ENCODE measurements around the gene UGDH. TPM values are rescaled to one million over a fixed set of nuclear protein-coding genes. Genes with fewer than 3 reads are reported as not detected.
"Not testable (repeated sequence)": the region's sequence is repeated elsewhere in the genome, so short reads cannot be mapped to it uniquely, and the experiment has no call there.

Gene UGDH
- total and polyA plus RNA-seq, 10 of the 15 experiments (the other 5 are each of a cell fraction or from before 2014, with no cell fraction given) = 11.1 to 60.3 (median 26.8) TPM

DNA sequence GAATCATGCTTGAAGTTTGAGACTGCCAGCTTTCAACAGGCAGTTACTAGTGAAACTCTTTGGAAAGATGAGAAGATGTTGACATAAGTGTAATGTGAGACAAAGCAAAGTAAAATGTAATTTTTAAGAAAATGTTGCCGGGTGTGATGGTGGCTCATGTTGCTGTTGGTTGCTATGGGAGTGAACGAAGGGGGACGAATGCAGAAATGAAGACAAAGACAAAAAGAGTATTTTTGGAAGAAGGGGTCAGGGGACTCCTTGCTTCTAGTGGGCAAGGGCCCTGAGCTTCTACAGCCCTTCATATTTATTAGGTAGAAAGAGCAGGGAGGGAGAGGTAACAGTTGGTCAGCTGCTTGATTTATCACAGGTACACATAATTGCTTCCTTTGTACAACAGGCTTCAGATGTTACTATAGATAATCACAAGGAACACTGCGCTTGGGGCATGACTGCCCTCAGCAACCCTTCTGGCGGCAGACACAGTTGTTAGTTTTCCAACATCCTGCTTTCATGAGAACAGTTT, 11.9 kb upstream of the UGDH start:
- Histone ChIP-seq H3K27me3 (replicated peaks in 1 of 2; ENCODE audit: control insufficient read depth in 2 of 2, insufficient read depth in 2 of 2, low read length in 1 of 2) (no peaks in the 10 kb centered on the region), H3K4me3 (no peak overlapping the region), H3K79me2 (ENCODE audit: control insufficient read depth, insufficient read depth, low read length) (no peaks in the 10 kb centered on the region), H3K9ac (ENCODE audit: control insufficient read depth, insufficient read depth, low read length) (no peak overlapping the region), H4K20me1 (ENCODE audit: control insufficient read depth, insufficient read depth) (no peaks in the 10 kb centered on the region), H2AFZ (ENCODE audit: control insufficient read depth, low read depth, low read length) (no peak overlapping the region), H3K4me1 (ENCODE audit: control insufficient read depth, insufficient read depth, low read length) (no peaks in the 10 kb centered on the region), H3K36me3 (ENCODE audit: control insufficient read depth in 2 of 2, insufficient read depth in 2 of 2, low read length in 1 of 2) (peaks cover 0 to 3% of the 10 kb centered on the region in 2 experiments; a peak in 1 of 4 replicates), H3K9me3 (replicated peaks; ENCODE audit: control insufficient read depth, insufficient read depth, low read length) (no peaks in the 10 kb centered on the region), H3K4me2 (ENCODE audit: control insufficient read depth, insufficient read depth) (no peak overlapping the region), H3K27ac (ENCODE audit: control insufficient read depth, insufficient read depth) (no peak overlapping the region)
- 85% methylated on average over 5 of the region's 5 CpGs for WGBS (ENCODE audit: insufficient coverage, insufficient replicate concordance, low lambda C conversion rate, missing lambda C conversion rate)
- SMC1A ChIA-PET (ENCODE audit: uncharacterized antibody, unreplicated experiment) = interaction anchor here (1.0 kb wide), 1 partner anchor 47 kb away, joined by 3 read pairs; no protein-coding TSS in a partner anchor
- no TSS peak for BruUV-seq (replicated peaks)
- RAD21 ChIA-PET (ENCODE audit: unreplicated experiment) = no interaction called here
- FAIRE-seq (no peak), ATAC-seq (no peak), DNase-seq (ENCODE audit: low read depth, low spot score) (no peak)
- CTCF ChIA-PET = no interaction called here
- in situ Hi-C loops (cut with MboI) (no loop called here), intact Hi-C loops (cut with micrococcal nuclease; ENCODE audit: unreplicated experiment) (no loop called here)
- TF ChIP-seq BRCA1 (IDR thresholded peaks at IDR 0.05; ENCODE audit: low read depth, low read length) (no peak), DPF2 (IDR thresholded peaks at IDR 0.05) (no peak), STAT3 (IDR thresholded peaks at IDR 0.05; ENCODE audit: low read depth, low read length) (no peak)
- TF ChIP-seq, protein P1, sequence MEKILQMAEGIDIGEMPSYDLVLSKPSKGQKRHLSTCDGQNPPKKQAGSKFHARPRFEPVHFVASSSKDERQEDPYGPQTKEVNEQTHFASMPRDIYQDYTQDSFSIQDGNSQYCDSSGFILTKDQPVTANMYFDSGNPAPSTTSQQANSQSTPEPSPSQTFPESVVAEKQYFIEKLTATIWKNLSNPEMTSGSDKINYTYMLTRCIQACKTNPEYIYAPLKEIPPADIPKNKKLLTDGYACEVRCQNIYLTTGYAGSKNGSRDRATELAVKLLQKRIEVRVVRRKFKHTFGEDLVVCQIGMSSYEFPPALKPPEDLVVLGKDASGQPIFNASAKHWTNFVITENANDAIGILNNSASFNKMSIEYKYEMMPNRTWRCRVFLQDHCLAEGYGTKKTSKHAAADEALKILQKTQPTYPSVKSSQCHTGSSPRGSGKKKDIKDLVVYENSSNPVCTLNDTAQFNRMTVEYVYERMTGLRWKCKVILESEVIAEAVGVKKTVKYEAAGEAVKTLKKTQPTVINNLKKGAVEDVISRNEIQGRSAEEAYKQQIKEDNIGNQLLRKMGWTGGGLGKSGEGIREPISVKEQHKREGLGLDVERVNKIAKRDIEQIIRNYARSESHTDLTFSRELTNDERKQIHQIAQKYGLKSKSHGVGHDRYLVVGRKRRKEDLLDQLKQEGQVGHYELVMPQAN (conservative IDR thresholded peaks at IDR 0.05) = no peak
- POLR2A ChIA-PET = interaction anchor here (0.6 kb wide), 1 partner anchor 431 kb away, joined by 3 read pairs; no protein-coding TSS in a partner anchor

DNA sequence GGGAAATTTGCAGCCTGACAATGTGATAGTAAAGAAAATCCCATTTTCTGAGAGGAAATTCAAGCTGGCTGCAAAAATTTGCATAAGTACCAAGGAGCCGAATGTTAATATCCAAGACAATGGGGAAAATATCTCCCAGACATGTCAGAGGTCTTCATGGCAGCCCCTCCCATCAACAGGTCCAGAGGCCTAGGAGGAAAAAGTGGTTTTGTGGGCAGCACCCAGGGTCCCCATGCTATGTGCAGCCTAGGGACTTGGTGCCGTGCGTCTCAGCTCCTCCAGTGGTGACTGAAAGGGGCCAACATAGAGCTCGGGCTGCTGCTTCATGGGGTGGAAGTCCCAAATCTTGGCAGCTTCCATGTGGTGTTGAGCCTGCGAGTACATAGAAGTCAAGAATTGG, 6.3 kb upstream of the UGDH start:
- peaks cover 3% of the 10 kb centered on the region for H3K4me1 ChIP-seq (ENCODE audit: control insufficient read depth, insufficient read depth, low read length)
- no peak for TF ChIP-seq SIN3A (IDR thresholded peaks at IDR 0.05; ENCODE audit: low read depth, low read length)
- no peak for TF ChIP-seq CHD2 (IDR thresholded peaks at IDR 0.05; ENCODE audit: borderline replicate concordance, low read depth, low read length)
- no peak for TF ChIP-seq BMI1 (IDR thresholded peaks at IDR 0.05; ENCODE audit: borderline replicate concordance)
- WGBS (ENCODE audit: insufficient coverage, insufficient replicate concordance, low lambda C conversion rate, missing lambda C conversion rate) = 98% methylated on average over 5 of the region's 5 CpGs
- no peak overlapping the region for H3K27ac ChIP-seq (ENCODE audit: control insufficient read depth, insufficient read depth)
- peaks cover under 1% of the 10 kb centered on the region for H3K79me2 ChIP-seq (ENCODE audit: control insufficient read depth, insufficient read depth, low read length)
- ChIA-PET CTCF (no interaction called here), SMC1A (ENCODE audit: uncharacterized antibody, unreplicated experiment) (no interaction called here), RAD21 (ENCODE audit: unreplicated experiment) (no interaction called here), POLR2A (interaction anchor here (0.6 kb wide), 1 partner anchor 378 kb away, joined by 3 read pairs; no protein-coding TSS in a partner anchor)
- in situ Hi-C loops (cut with MboI) = no loop called here
- H3K9me3 ChIP-seq (replicated peaks; ENCODE audit: control insufficient read depth, insufficient read depth, low read length) = peaks cover 10% of the 10 kb centered on the region
- H2AFZ ChIP-seq (ENCODE audit: control insufficient read depth, low read depth, low read length) = no peak overlapping the region
- DNase-seq (ENCODE audit: low read depth, low spot score) (no peak), FAIRE-seq (no peak), ATAC-seq (no peak)
- intact Hi-C loops (cut with micrococcal nuclease; ENCODE audit: unreplicated experiment) = no loop called here
- no peaks in the 10 kb centered on the region for H4K20me1 ChIP-seq (ENCODE audit: control insufficient read depth, insufficient read depth)
- no peaks in the 10 kb centered on the region for H3K27me3 ChIP-seq (replicated peaks in 1 of 2; ENCODE audit: control insufficient read depth in 2 of 2, insufficient read depth in 2 of 2, low read length in 1 of 2)
- H3K4me2 ChIP-seq (ENCODE audit: control insufficient read depth, insufficient read depth) = no peak overlapping the region
- no TSS peak for BruUV-seq (replicated peaks)
- H3K9ac ChIP-seq (ENCODE audit: control insufficient read depth, insufficient read depth, low read length) = no peak overlapping the region
- H3K4me3 ChIP-seq = no peak overlapping the region
- H3K36me3 ChIP-seq (ENCODE audit: control insufficient read depth in 2 of 2, insufficient read depth in 2 of 2, low read length in 1 of 2) = no peaks in the 10 kb centered on the region

DNA sequence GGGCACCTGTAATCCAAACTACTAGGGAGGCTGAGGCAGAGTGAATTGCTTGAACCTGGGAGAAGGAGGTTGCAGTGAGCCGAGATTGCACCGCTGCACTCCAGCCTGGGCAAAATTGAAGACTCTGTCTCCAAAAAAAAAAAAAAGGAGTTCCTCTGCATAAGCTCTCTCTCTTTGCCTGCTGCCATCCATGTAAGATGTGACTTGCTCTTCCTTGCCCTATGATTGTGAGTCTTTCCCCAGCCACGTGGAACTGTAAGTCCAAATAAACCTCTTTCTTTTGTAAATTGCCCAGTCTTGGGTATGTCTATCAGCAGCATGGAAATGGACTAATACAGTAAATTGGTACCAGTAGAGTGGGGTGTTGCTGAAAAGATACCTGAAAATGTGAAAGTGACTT, 5.0 kb upstream of the UGDH start:
- H3K4me2 ChIP-seq (ENCODE audit: control insufficient read depth, insufficient read depth); ATAC-seq; H3K36me3 ChIP-seq (ENCODE audit: control insufficient read depth in 2 of 2, insufficient read depth in 2 of 2, low read length in 1 of 2); H4K20me1 ChIP-seq (ENCODE audit: control insufficient read depth, insufficient read depth); RAD21 ChIA-PET (ENCODE audit: unreplicated experiment); H2AFZ ChIP-seq (ENCODE audit: control insufficient read depth, low read depth, low read length); BruUV-seq (replicated peaks); SMC1A ChIA-PET (ENCODE audit: uncharacterized antibody, unreplicated experiment); H3K27ac ChIP-seq (ENCODE audit: control insufficient read depth, insufficient read depth); H3K4me1 ChIP-seq (ENCODE audit: control insufficient read depth, insufficient read depth, low read length); H3K4me3 ChIP-seq; CTCF ChIA-PET; intact Hi-C loops (cut with micrococcal nuclease; ENCODE audit: unreplicated experiment); H3K9ac ChIP-seq (ENCODE audit: control insufficient read depth, insufficient read depth, low read length); H3K27me3 ChIP-seq (replicated peaks in 1 of 2; ENCODE audit: control insufficient read depth in 2 of 2, insufficient read depth in 2 of 2, low read length in 1 of 2); in situ Hi-C loops (cut with MboI); FAIRE-seq; DNase-seq (ENCODE audit: low read depth, low spot score): not testable (repeated sequence)
- peaks cover 11% of the 10 kb centered on the region for H3K79me2 ChIP-seq (ENCODE audit: control insufficient read depth, insufficient read depth, low read length)
- POLR2A ChIA-PET = interaction anchor here (1.2 kb wide), 1 partner anchor 24 kb away, joined by 6 read pairs; no protein-coding TSS in a partner anchor
- H3K9me3 ChIP-seq (replicated peaks; ENCODE audit: control insufficient read depth, insufficient read depth, low read length) = peaks cover 10% of the 10 kb centered on the region
- WGBS (ENCODE audit: insufficient coverage, insufficient replicate concordance, low lambda C conversion rate, missing lambda C conversion rate) = 100% methylated on average over 2 of the region's 3 CpGs

Data from GM12878 (cell line).